LoVo (cell line): ENCODE data around the gene ESR2.
"Not testable (repeated sequence)": the region's sequence is repeated elsewhere in the genome, so short reads cannot be mapped to it uniquely, and the experiment has no call there.

ENCODE experiments used
- DNase-seq: peaks from one replicate; pipeline ENCODE4 v3.0.0-alpha.2; 2016; ENCODE audit warnings: low spot score

Gene ESR2

GRCh38 chr14:64293976-64294671 is at the start of gene ESR2:
TSS of gene ESR2 (minus strand) at chr14:64294371. CDS start at chr14:64282985, 11,386 bp downstream.
- no peak for DNase-seq

GRCh38 chr14:64340560-64341196 is 46.5 kb upstream of the ESR2 start:
- no peak for DNase-seq

DNA sequence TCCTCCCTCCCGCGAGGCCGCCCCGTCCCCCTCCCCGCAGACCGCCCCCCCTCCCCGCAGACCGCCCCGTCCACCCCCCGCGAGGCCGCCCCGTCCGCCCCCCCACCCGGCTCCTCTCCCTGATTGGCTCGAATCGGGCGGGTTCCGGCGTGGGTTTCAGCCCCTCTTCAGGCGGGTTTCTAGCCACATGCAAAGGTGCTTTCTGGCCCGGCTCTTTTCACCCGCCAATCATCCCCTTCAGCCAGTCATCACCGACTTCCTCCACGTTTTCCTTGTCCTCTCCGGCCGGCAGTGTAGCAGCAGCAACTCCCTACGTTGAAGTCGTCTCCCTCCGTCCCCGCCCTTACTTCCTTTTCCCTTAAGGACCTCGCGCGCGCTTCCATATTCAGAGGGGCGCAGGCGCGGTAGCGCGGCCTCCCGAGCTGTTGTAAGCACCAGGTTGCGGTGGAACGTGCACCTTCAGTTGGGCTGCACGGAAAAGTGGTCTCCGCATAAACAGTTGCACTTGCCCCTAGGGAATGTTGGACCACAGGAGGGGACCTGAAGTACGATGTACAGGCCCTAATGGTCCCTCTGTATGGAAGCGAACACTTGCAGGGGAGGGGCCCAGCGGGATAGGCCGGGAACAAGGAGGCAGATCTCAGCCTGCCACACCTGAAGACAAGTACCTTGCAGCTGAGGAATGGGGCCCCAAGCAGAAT is 44.6 kb upstream of the ESR2 start:
- DNase-seq, result peak; percentile 96

GRCh38 chr14:64337888-64338615 is 43.9 kb upstream of the ESR2 start:
- peak; percentile 84 for DNase-seq

GRCh38 chr14:64329149-64329548 is 35.0 kb upstream of the ESR2 start:
- no peak for DNase-seq

GRCh38 chr14:64326502-64326901 is 32.3 kb upstream of the ESR2 start:
- no peak for DNase-seq

DNA sequence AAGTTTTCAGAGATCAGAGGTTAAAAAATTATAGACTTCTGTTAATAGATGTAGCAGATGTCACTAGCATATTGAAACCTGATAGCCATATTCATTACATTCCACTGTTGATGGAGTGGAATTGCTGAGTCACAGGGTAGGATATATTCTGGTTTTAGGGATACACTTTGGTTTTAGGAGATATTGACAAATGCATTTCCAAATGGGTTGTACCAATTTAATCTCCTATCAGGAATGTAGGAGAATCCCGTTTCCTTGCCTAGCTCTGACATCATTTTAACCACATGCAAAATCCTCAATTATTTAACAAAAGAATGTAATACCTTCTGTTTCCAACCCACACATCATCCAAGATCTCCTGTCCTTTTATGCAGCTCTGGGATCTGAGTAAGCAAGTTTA is 30.7 kb upstream of the ESR2 start:
- DNase-seq, result no peak

- DNase-seq, result no peak
Measured at GRCh38 chr14:64324461-64324860, 30.3 kb upstream of the ESR2 start.

DNA sequence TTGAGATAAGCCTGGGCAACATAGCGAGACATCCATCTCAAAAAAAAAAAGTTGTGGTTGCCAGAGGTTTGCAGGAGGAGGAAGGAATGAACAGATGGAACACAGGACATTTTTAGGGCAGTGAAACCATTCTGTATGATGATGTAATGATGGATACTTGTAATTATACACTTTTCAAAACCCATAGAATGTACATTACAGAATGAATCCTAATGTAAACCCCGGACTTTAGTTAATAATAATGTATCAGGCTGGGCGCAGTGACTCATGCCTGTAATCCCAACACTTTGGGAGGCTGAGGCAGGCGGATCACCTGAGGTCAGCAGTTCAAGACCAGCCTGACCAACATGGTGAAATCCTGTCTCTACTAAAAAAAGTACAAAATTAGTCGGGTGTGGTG is 26.2 kb upstream of the ESR2 start:
- DNase-seq, result not testable (repeated sequence)

- DNase-seq, result not testable (repeated sequence)
Measured at GRCh38 chr14:64318695-64319094, 24.5 kb upstream of the ESR2 start.

GRCh38 chr14:64303471-64303917 is 9.3 kb upstream of the ESR2 start:
- peak; percentile 72 for DNase-seq

DNA sequence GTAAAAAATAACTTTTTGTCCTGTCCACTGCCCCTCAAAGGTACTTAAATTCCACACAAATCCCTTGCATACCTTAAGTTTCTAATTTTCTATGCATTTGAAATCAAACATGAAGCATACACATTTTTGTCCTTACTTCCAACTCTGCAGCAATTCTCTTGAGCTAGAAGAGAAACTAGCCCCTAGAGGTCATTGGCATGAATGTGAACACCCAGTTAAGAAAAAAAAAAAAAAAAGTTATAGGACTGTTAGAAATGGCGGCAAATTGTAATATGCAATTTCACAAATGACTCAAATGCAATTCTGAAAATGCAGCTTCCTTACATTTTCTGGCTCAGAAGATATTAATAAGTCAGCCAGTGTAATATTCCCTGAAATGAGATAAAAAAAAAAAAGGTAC is 4.6 kb upstream of the ESR2 start:
- DNase-seq, result no peak

- no peak for DNase-seq
Measured at GRCh38 chr14:64296561-64296960, 2.4 kb upstream of the ESR2 start.

GRCh38 chr14:64294672-64295413 is 672 bp upstream of the ESR2 start:
- peak; percentile 31 for DNase-seq

DNA sequence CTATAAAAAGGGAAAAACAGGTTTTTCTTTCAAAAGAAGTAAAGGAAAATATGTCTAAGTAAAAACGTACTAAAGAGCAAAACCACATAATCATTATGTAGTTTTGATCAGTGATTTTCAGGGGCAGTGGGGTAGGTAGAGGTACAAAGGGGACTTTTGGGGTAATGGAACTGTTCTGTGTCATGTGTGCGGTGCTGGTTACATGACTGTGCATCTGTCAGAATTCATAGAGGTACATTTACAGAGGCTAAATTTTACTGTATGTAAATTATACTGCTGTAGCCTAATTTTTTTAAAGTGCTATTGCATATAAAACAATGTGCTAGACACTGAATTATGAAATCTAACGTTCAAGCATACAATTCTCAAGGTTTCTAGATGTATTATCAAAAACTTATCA is 2.0 kb downstream of the ESR2 start:
- DNase-seq, result no peak

DNA sequence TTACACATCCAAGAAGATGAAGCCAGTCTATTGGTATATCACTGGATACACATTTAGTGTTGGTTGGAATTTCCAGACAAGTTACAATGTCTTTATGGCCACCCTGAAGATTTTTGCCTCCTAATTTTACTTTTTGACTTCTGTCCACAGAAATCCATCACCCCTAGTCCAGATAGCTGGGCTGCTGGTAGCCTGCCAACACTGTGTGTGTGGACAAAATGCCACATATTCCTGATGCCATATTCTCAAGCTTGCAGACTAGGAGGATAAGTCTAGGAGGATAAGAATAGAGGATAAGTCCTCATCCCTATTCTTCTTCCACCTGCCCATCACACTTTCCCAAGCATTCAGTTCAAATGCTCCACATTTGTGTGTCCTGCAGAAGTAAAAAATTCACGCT is 4.6 kb downstream of the ESR2 start:
- DNase-seq, result no peak

DNA sequence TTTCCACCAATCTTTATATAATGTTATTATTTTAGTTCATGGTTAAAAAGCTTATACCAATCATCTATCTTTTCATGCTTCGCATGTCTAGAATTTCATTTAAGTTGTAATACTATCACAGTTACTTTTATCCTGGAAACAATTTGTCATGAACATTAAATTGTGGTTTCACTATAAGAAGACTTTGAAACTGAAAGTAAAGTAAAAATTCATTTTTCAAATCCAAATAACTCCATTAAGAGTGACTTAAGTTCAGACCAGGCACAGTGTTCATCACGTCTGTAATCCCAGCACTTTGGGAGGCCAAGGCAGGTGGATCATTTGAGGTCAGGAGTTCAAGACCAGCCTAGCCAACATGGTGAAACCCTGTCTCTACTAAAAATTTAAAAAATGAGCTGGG is 12.4 kb downstream of the ESR2 start:
- no peak for DNase-seq

- DNase-seq, result peak; percentile 7
Measured at GRCh38 chr14:64279704-64280668, 14.2 kb downstream of the ESR2 start.

DNA sequence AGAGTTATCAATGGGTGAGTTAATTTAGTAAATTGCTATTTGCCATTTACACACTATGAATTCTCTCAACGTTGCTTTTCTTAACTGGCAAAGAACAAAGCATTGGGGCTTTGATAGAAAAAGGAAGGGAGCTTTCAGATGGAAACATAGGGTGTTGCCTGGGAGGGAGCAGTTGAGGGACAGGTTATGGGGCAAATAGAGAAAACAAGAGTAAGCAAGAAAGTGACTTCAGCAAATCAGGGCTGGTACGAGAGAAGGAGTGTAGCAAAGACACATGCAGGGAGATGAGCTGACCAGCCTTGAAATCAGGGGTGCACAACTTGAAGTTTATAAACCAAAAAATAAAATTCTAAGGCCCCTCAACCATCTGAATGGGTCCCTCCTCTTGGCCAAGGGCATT is 15.7 kb downstream of the ESR2 start:
- DNase-seq, result no peak

- no peak for DNase-seq
Measured at GRCh38 chr14:64272019-64272418, 22.2 kb downstream of the ESR2 start.

DNA sequence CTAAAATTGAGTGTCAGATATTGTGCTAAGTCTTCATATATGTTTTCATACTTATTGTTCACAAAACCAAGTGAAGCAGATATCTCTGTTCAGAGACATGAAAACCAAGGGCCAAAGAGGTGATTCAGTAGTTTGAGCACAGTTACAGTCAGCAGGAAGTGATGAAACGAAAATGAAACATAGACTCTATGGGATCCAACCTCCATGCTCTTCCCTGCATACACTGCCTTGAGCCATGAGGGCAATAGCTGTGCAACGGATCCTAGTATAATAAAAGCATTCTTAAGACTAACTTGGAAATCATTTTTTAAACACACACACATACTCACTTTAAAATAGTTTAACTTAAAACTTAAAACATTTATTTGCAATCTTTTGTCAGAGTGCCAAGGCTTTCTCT is 27.9 kb downstream of the ESR2 start:
- peak; percentile 15 for DNase-seq
